ENCODE results near the gene SNPH. TPM values are rescaled to one million over a fixed set of nuclear protein-coding genes. Genes with fewer than 3 reads are reported as not detected.

SNPH gene
- total and polyA plus RNA-seq, 8 donors: 1.8 to 5.9 (median 2.3) TPM

GRCh38 chr20:1315804-1316203 is 49.7 kb downstream of the SNPH start:
- Histone ChIP-seq H3K27me3 (no peaks in the 10 kb centered on the region), H3K4me1 (peaks cover 0 to 11% of the 10 kb centered on the region in 2 donors), H3K9me3 (no peaks in the 10 kb centered on the region), H3K36me3 (no peaks in the 10 kb centered on the region), H3K27ac (no peak overlapping the region), H3K4me3 (no peak overlapping the region)
- ATAC-seq: no peak
- intact Hi-C loops (cut with DNase I): no loop called here
- TF ChIP-seq CTCF (IDR thresholded peaks at IDR 0.05): no peak
- DNase-seq: no peak

GRCh38 chr20:1317545-1318255 is 51.6 kb downstream of the SNPH start:
- Histone ChIP-seq H3K27me3 (no peaks in the 10 kb centered on the region), H3K4me1 (peaks cover 5 to 22% of the 10 kb centered on the region in 2 donors), H3K27ac (no peak overlapping the region), H3K9me3 (no peaks in the 10 kb centered on the region), H3K36me3 (no peaks in the 10 kb centered on the region), H3K4me3 (no peak overlapping the region)
- intact Hi-C loops (cut with DNase I): no loop called here
- ATAC-seq (no peak), DNase-seq (no peak)
- no peak for TF ChIP-seq CTCF (IDR thresholded peaks at IDR 0.05)

- TF ChIP-seq CTCF (IDR thresholded peaks at IDR 0.05): no peak
- no peak overlapping the region for H3K4me3 ChIP-seq
Observed at GRCh38 chr20:1319051-1319450, 53.0 kb downstream of the SNPH start.

GRCh38 chr20:1319462-1319861 is 53.4 kb downstream of the SNPH start:
- Histone ChIP-seq H3K36me3 (no peaks in the 10 kb centered on the region), H3K27me3 (no peaks in the 10 kb centered on the region), H3K27ac (no peak overlapping the region), H3K9me3 (no peaks in the 10 kb centered on the region), H3K4me3 (no peak overlapping the region), H3K4me1 (peaks cover 5 to 27% of the 10 kb centered on the region in 2 donors)
- intact Hi-C loops (cut with DNase I): no loop called here
- TF ChIP-seq CTCF (IDR thresholded peaks at IDR 0.05): no peak
- no peak for DNase-seq
- no peak for ATAC-seq

More at GRCh38 chr20:1319051-1319450, 53.0 kb downstream of the SNPH start:
- ATAC-seq (no peak), DNase-seq (no peak)
- Histone ChIP-seq H3K27ac (no peak overlapping the region), H3K27me3 (no peaks in the 10 kb centered on the region), H3K9me3 (no peaks in the 10 kb centered on the region), H3K36me3 (no peaks in the 10 kb centered on the region), H3K4me1 (peaks cover 5 to 24% of the 10 kb centered on the region in 2 donors)
- intact Hi-C loops (cut with DNase I): no loop called here

GRCh38 chr20:1320016-1320415 is 53.9 kb downstream of the SNPH start:
- Histone ChIP-seq H3K4me3 (no peak overlapping the region), H3K27ac (no peak overlapping the region), H3K4me1 (peaks cover 8 to 33% of the 10 kb centered on the region in 2 donors), H3K27me3 (no peaks in the 10 kb centered on the region), H3K9me3 (no peaks in the 10 kb centered on the region), H3K36me3 (no peaks in the 10 kb centered on the region)
- intact Hi-C loops (cut with DNase I): loop anchor here (5.0 to 10.0 kb wide), 2 partner anchors 65 to 72 kb away; partner anchors contain the start of gene FKBP1A (in 1 of the 2)
- no peak for DNase-seq
- no peak for TF ChIP-seq CTCF (IDR thresholded peaks at IDR 0.05)
- ATAC-seq: no peak
